ENCODE data around the gene CUL7. TPM values are rescaled to one million over a fixed set of nuclear protein-coding genes. Genes with fewer than 3 reads are reported as not detected.

The CUL7 gene
- total and polyA plus RNA-seq, 2 of the 8 experiments (the other 6 are each of a cell fraction or from before 2014, with no cell fraction given): 10.8 to 15.0 TPM

- 0 out of 7 replicates have a peak, but pooled peaks cover 0 to 2% (median 0%) of the 10 kb centered on the region in 4 experiments for H3K27me3 ChIP-seq (replicated peaks in 1 of 4; ENCODE audit: control insufficient read depth in 3 of 4, extremely low read depth in 1 of 4, insufficient read depth in 3 of 4, low read length in 3 of 4)
- H2BK5ac ChIP-seq (ENCODE audit: low read depth, low read length): no peak overlapping the region
- H3K9ac ChIP-seq (replicated peaks in 1 of 4; ENCODE audit: extremely low read depth in 1 of 4, low read depth in 3 of 4, low read length in 3 of 4): peak overlapping the region in 1 of 4 experiments; percentile 16; a peak in 2 of 7 replicates
- H3K4me1 ChIP-seq (replicated peaks in 1 of 4; ENCODE audit: control insufficient read depth in 3 of 4, insufficient read depth in 4 of 4, low read length in 3 of 4): peaks cover 6 to 19% (median 10%) of the 10 kb centered on the region in 4 experiments; a peak in 6 of 7 replicates
- H4K20me1 ChIP-seq (replicated peaks in 1 of 2; ENCODE audit: control insufficient read depth in 1 of 2, insufficient read depth in 2 of 2, low read length in 2 of 2): peaks cover 15 to 18% of the 10 kb centered on the region in 2 experiments
- peak overlapping the region; percentile 68 to 72 for H3K4me2 ChIP-seq (ENCODE audit: insufficient read depth in 1 of 2, low read depth in 2 of 2, low read length in 2 of 2)
- H2BK15ac ChIP-seq (ENCODE audit: low read length): 0 out of 2 replicates have a peak overlapping the region, but pooled peaks have one; percentile 46
- no peak overlapping the region for H4K5ac ChIP-seq (ENCODE audit: insufficient read length, low read depth, low read length)
- H3K27ac ChIP-seq (ENCODE audit: low read depth, low read length): no peak overlapping the region
- H3K56ac ChIP-seq (replicated peaks; ENCODE audit: insufficient read length, low read depth, low read length): no peak overlapping the region
- no peak overlapping the region for H2AFZ ChIP-seq (ENCODE audit: low read length)
- no peak overlapping the region; the same call in 1 of the 2 replicates for H2AK5ac ChIP-seq (ENCODE audit: low read depth, low read length)
- no peak overlapping the region for H3K14ac ChIP-seq (ENCODE audit: insufficient read length)
- peak overlapping the region; percentile 32; the same call in 1 of the 2 replicates for H3K18ac ChIP-seq (ENCODE audit: extremely low read depth, low read length)
- no peaks in the 10 kb centered on the region for H3K9me3 ChIP-seq (ENCODE audit: insufficient read depth in 2 of 2, low read depth in 1 of 2, low read length in 1 of 2)
- H3K79me1 ChIP-seq (ENCODE audit: low read depth, low read length): peaks cover 15% of the 10 kb centered on the region
- no peak overlapping the region for H2BK120ac ChIP-seq (replicated peaks; ENCODE audit: low read depth, low read length)
- WGBS, 2 experiments (ENCODE audit: extremely low coverage in 1 of 2, insufficient coverage in 1 of 2, insufficient read length in 1 of 2, insufficient replicate concordance in 2 of 2, low coverage in 1 of 2, low lambda C conversion rate in 2 of 2, missing lambda C conversion rate in 1 of 2): 67% methylated on average over 6 of the region's 6 CpGs; no CpG with 5 or more reads in 1 of the 2 experiments
- H4K91ac ChIP-seq (replicated peaks; ENCODE audit: insufficient read length, low read length): no peak overlapping the region
- H3K79me2 ChIP-seq (ENCODE audit: control insufficient read depth in 1 of 2, insufficient read depth in 2 of 2, low read length in 2 of 2): peaks cover 12 to 61% of the 10 kb centered on the region in 2 experiments
- H2BK12ac ChIP-seq (ENCODE audit: low read depth, low read length): no peak overlapping the region
- peaks cover 0 to under 1% (median 0%) of the 10 kb centered on the region in 4 experiments; a peak in 2 of 8 replicates for H3K36me3 ChIP-seq (ENCODE audit: control insufficient read depth in 2 of 4, insufficient read depth in 4 of 4, low read length in 3 of 4)
- FAIRE-seq: no peak
- H2BK20ac ChIP-seq (ENCODE audit: low read length): no peak overlapping the region
- no peak for DNase-seq (ENCODE audit: low read depth in 1 of 2, low spot score in 2 of 2)
- ChIA-PET POLR2A (ENCODE audit: partially characterized antibody) (interaction anchor here (0.9 to 5.0 kb wide), 12 partner anchors 9 to 102 kb away, joined by 3 to 43 read pairs (median 9); partner anchors contain the start of genes CUL7, KLC4, MRPL2 and SRF), CTCF (ENCODE audit: partially characterized antibody) (interaction anchor here (0.6 to 4.8 kb wide), 8 partner anchors 7 to 96 kb away, joined by 3 to 40 read pairs (median 12); no protein-coding TSS in a partner anchor)
- peak overlapping the region; percentile 84 to 95 (median 94); a peak in 7 of 8 replicates for H3K4me3 ChIP-seq (ENCODE audit: extremely low read depth in 1 of 4, insufficient read depth in 2 of 4, low read depth in 3 of 4, low read length in 4 of 4)
- H4K8ac ChIP-seq (ENCODE audit: extremely low read depth, insufficient read depth, low read length): no peak overlapping the region
- peak; percentile 59; the same call in 1 of the 2 replicates for TF ChIP-seq CEBPB (IDR thresholded peaks at IDR 0.05; ENCODE audit: low read depth, low read length)
- no peak for TF ChIP-seq USF2 (IDR thresholded peaks at IDR 0.05; ENCODE audit: low read length)
- TF ChIP-seq ATF3 (IDR thresholded peaks at IDR 0.05; ENCODE audit: insufficient read depth, low read depth, low read length): no peak
- no peak for TF ChIP-seq POLR2A (IDR thresholded peaks at IDR 0.05; ENCODE audit: control extremely low read depth in 1 of 2, low read depth in 2 of 2, low read length in 2 of 2)
- no peak for TF ChIP-seq POU5F1 (IDR thresholded peaks at IDR 0.05; ENCODE audit: low read depth, low read length)
- no peak for TF ChIP-seq BACH1 (IDR thresholded peaks at IDR 0.05; ENCODE audit: low read length)
- no peak for TF ChIP-seq BCL11A (IDR thresholded peaks at IDR 0.05; ENCODE audit: low read depth in 2 of 2, low read length in 2 of 2)
- TF ChIP-seq EGR1 (IDR thresholded peaks at IDR 0.05; ENCODE audit: borderline replicate concordance, low read depth, low read length): no peak
- TF ChIP-seq SIRT6 (IDR thresholded peaks at IDR 0.05; ENCODE audit: low read length): no peak
- 0 out of 2 replicates have a peak, but pooled peaks have one; percentile 24 for TF ChIP-seq POLR2AphosphoS5 (IDR thresholded peaks at IDR 0.05; ENCODE audit: low read depth, low read length)
- no peak for TF ChIP-seq TCF12 (IDR thresholded peaks at IDR 0.05; ENCODE audit: low read depth, low read length)
- TF ChIP-seq KDM5A (IDR thresholded peaks at IDR 0.05; ENCODE audit: low read length): no peak
- no peak overlapping the region for H3K23ac ChIP-seq (ENCODE audit: insufficient read length)
- H3K4ac ChIP-seq (replicated peaks; ENCODE audit: insufficient read length, low read depth, low read length): no peak overlapping the region
- H3K23me2 ChIP-seq (ENCODE audit: low read depth, low read length): peaks cover 10% of the 10 kb centered on the region; the same call in 1 of the 2 replicates
These were observed 24.4 kb upstream of the CUL7 start for GRCh38 chr6:43077981-43078511.
